KMS-11 (cell line): ENCODE measurements around the gene ZNF823.
"Not testable (repeated sequence)": the region's sequence is repeated elsewhere in the genome, so short reads cannot be mapped to it uniquely, and the experiment has no call there.

Experiments used
- H2AFZ ChIP-seq: fragments of 200-600 bp; sonication (generic); 2 replicates; pipeline ENCODE4 v1.6.1; 2016; ENCODE audit warnings: antibody characterized with exemption, mixed run types, low read depth
- H3K27ac ChIP-seq: fragments of 200-600 bp; sonication (generic); 2 replicates; pipeline ENCODE4 v1.6.1; 2016; ENCODE audit warnings: mild to moderate bottlenecking, mixed run types
- H3K27me3 ChIP-seq: fragments of 200-600 bp; sonication (generic); 2 replicates; pipeline ENCODE4 v1.6.1; 2017; ENCODE audit warnings: mild to moderate bottlenecking, low read depth, mixed run types, moderate library complexity; ENCODE audit not compliant: insufficient read depth
- H3K36me3 ChIP-seq: fragments of 200-600 bp; sonication (generic); 2 replicates; pipeline ENCODE4 v1.6.1; 2017; ENCODE audit warnings: mild to moderate bottlenecking, mixed run types; ENCODE audit not compliant: insufficient read depth
- H3K4me1 ChIP-seq: fragments of 200-600 bp; sonication (generic); 2 replicates; pipeline ENCODE4 v1.6.1; 2016; ENCODE audit warnings: mild to moderate bottlenecking, low read depth, mixed run types; ENCODE audit not compliant: poor library complexity, severe bottlenecking
- H3K4me2 ChIP-seq: fragments of 200-600 bp; sonication (generic); 2 replicates; pipeline ENCODE4 v1.7.0; 2016; ENCODE audit warnings: mild to moderate bottlenecking, mixed run types
- H3K4me3 ChIP-seq: fragments of 200-600 bp; sonication (generic); IDR thresholded peaks from 2 replicates; pipeline ENCODE4 v1.6.1; 2017; ENCODE audit warnings: low read depth, low read length, mixed read lengths; ENCODE audit not compliant: insufficient read depth
- H3K79me2 ChIP-seq: fragments of 200-600 bp; sonication (generic); 2 replicates; pipeline ENCODE4 v1.6.1; 2016; ENCODE audit warnings: low read depth, mixed run types; ENCODE audit not compliant: insufficient read depth
- H3K9ac ChIP-seq: fragments of 200-600 bp; sonication (generic); 2 replicates; pipeline ENCODE4 v1.6.1; 2016; ENCODE audit warnings: mild to moderate bottlenecking, mixed run types
- H4K20me1 ChIP-seq: fragments of 200-600 bp; sonication (generic); 2 replicates; pipeline ENCODE4 v1.6.1; 2016; ENCODE audit warnings: mild to moderate bottlenecking, mixed run types; ENCODE audit not compliant: insufficient read depth
- TF ChIP-seq, protein P1 (sequence below): fragments of 200-600 bp; sonication (generic); conservative IDR thresholded peaks from 2 replicates; pipeline ENCODE4 v1.6.1; 2017; ENCODE audit warnings: low read depth, mild to moderate bottlenecking, antibody characterized with exemption, low read length, moderate library complexity, mixed read lengths

ZNF823 gene

GRCh38 chr19:11781295-11782057, 42.7 kb upstream of the ZNF823 start:
- Histone ChIP-seq H3K27me3 (no peaks in the 10 kb centered on the region), H3K27ac (no peak overlapping the region), H2AFZ (no peak overlapping the region), H3K4me1 (no peaks in the 10 kb centered on the region), H3K79me2 (no peaks in the 10 kb centered on the region), H3K4me3 (no peak overlapping the region), H3K4me2 (no peak overlapping the region), H3K9ac (no peak overlapping the region), H4K20me1 (no peaks in the 10 kb centered on the region), H3K36me3 (no peaks in the 10 kb centered on the region; the same call in 1 of the 2 replicates)
- TF ChIP-seq, protein P1, sequence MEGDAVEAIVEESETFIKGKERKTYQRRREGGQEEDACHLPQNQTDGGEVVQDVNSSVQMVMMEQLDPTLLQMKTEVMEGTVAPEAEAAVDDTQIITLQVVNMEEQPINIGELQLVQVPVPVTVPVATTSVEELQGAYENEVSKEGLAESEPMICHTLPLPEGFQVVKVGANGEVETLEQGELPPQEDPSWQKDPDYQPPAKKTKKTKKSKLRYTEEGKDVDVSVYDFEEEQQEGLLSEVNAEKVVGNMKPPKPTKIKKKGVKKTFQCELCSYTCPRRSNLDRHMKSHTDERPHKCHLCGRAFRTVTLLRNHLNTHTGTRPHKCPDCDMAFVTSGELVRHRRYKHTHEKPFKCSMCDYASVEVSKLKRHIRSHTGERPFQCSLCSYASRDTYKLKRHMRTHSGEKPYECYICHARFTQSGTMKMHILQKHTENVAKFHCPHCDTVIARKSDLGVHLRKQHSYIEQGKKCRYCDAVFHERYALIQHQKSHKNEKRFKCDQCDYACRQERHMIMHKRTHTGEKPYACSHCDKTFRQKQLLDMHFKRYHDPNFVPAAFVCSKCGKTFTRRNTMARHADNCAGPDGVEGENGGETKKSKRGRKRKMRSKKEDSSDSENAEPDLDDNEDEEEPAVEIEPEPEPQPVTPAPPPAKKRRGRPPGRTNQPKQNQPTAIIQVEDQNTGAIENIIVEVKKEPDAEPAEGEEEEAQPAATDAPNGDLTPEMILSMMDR = no peak

GRCh38 chr19:11780431-11781020, 41.8 kb upstream of the ZNF823 start:
- Histone ChIP-seq H3K9ac (no peak overlapping the region), H3K4me3 (no peak overlapping the region), H3K79me2 (no peaks in the 10 kb centered on the region), H3K4me1 (no peaks in the 10 kb centered on the region), H3K36me3 (no peaks in the 10 kb centered on the region; the same call in 1 of the 2 replicates), H3K27ac (no peak overlapping the region), H3K27me3 (no peaks in the 10 kb centered on the region), H2AFZ (no peak overlapping the region), H4K20me1 (no peaks in the 10 kb centered on the region), H3K4me2 (no peak overlapping the region)
- TF ChIP-seq, protein P1 = no peak

GRCh38 chr19:11776669-11777068, 37.9 kb upstream of the ZNF823 start:
- H3K36me3 ChIP-seq, H3K27ac ChIP-seq, H4K20me1 ChIP-seq, H3K4me1 ChIP-seq, H2AFZ ChIP-seq, H3K4me2 ChIP-seq, H3K27me3 ChIP-seq, H3K9ac ChIP-seq, H3K79me2 ChIP-seq, H3K4me3 ChIP-seq: not testable (repeated sequence)

DNA sequence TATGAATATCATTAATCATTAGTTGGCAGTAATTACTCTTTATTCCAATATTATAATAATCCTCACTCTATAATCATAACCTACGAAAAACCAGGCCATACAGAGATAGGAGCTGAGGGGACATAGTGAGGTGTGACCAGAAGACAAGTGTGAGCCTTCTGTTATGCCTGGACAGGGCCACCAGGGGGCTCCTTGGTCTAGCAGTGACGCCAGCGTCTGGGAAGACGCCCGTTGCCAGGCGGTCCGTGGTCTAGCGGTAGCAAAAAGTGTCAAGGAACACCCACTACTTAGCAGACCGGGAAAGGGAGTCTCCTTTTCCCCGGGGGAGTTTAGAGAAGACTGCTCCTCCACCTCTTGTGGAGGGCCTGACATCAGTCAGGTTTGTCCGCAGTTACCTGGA, 32.8 kb upstream of the ZNF823 start:
- H3K79me2 ChIP-seq, H3K9ac ChIP-seq, H3K4me1 ChIP-seq, H3K27me3 ChIP-seq, H3K4me2 ChIP-seq, H3K4me3 ChIP-seq, H3K27ac ChIP-seq, H4K20me1 ChIP-seq, H3K36me3 ChIP-seq, H2AFZ ChIP-seq: not testable (repeated sequence)

GRCh38 chr19:11769995-11770394, 31.2 kb upstream of the ZNF823 start:
- Histone ChIP-seq H3K4me3 (no peak overlapping the region), H3K4me2 (no peak overlapping the region), H3K4me1 (peaks cover 11% of the 10 kb centered on the region), H3K36me3 (no peaks in the 10 kb centered on the region), H3K27me3 (no peaks in the 10 kb centered on the region), H3K27ac (no peak overlapping the region), H4K20me1 (no peaks in the 10 kb centered on the region), H3K9ac (no peak overlapping the region), H2AFZ (no peak overlapping the region), H3K79me2 (no peaks in the 10 kb centered on the region; the same call in 1 of the 2 replicates)
- TF ChIP-seq, protein P1 = no peak
